SK-N-MC (cell line): ENCODE results near the gene GLS.
"Not testable (repeated sequence)": the region's sequence is repeated elsewhere in the genome, so short reads cannot be mapped to it uniquely, and the experiment has no call there.

Source experiments
- DNase-seq: peaks from one replicate; pipeline ENCODE4 v3.0.0-alpha.2; 2011; ENCODE audit warnings: low read depth, low spot score
- H3K27ac ChIP-seq: fragments of 200-600 bp; sonication (generic); 2 replicates; pipeline ENCODE4 v1.5.1; 2016; ENCODE audit warnings: mixed run types
- H3K36me3 ChIP-seq: fragments of 200-600 bp; sonication (generic); 2 replicates; pipeline ENCODE4 v1.6.1; 2017; ENCODE audit warnings: antibody characterized with exemption, low read length, mixed read lengths; ENCODE audit not compliant: insufficient read depth
- H3K4me3 ChIP-seq: fragments of 200-600 bp; sonication (generic); 2 replicates; pipeline ENCODE4 v1.5.1; 2016
- H3K9ac ChIP-seq: fragments of 200-600 bp; sonication (generic); 2 replicates; pipeline ENCODE4 v1.8.0; 2017; ENCODE audit warnings: mixed run types, mixed read lengths; ENCODE audit not compliant: insufficient read length
- H3K9me3 ChIP-seq: fragments of 200-600 bp; sonication (generic); 2 replicates; pipeline ENCODE4 v1.6.1; 2017; ENCODE audit warnings: low read depth, mild to moderate bottlenecking, antibody characterized with exemption, low read length, moderate library complexity, mixed read lengths
- EZH2 ChIP-seq: fragments of 200-600 bp; sonication (generic); IDR thresholded peaks from one replicate; pipeline ENCODE4 v1.6.1; 2017; ENCODE audit warnings: antibody characterized with exemption
- FOXP2 ChIP-seq: optimal IDR thresholded peaks from 2 replicates; pipeline ENCODE3; 2011; ENCODE audit warnings: mild to moderate bottlenecking, moderate library complexity; ENCODE audit not compliant: insufficient read depth; ENCODE audit errors: extremely low read length, control extremely low read depth
- POLR2AphosphoS5 ChIP-seq: IDR thresholded peaks from 2 replicates; pipeline ENCODE4 v1.6.1; 2012; ENCODE audit warnings: mild to moderate bottlenecking, low read depth, low read length, borderline replicate concordance

Gene GLS

GRCh38 chr2:190879474-190880377 lies 895 bp upstream of the GLS start:
- TF ChIP-seq FOXP2 (no peak), POLR2AphosphoS5 (no peak), EZH2 (no peak)
- no peaks in the 10 kb centered on the region; the same call in 1 of the 2 replicates for H3K36me3 ChIP-seq
- H3K4me3 ChIP-seq = peak overlapping the region; percentile 99
- H3K9ac ChIP-seq = peak overlapping the region; percentile 72
- no peak overlapping the region for H3K27ac ChIP-seq
- DNase-seq = no peak
- H3K9me3 ChIP-seq = no peaks in the 10 kb centered on the region

- no peak for TF ChIP-seq EZH2
- no peak for TF ChIP-seq POLR2AphosphoS5
- no peak for TF ChIP-seq FOXP2
- no peak for DNase-seq
Measured at GRCh38 chr2:190881084-190881597, 520 bp downstream of the GLS start.

GRCh38 chr2:190881598-190882410 lies 1.2 kb downstream of the GLS start:
- Histone ChIP-seq H3K36me3 (no peaks in the 10 kb centered on the region; the same call in 1 of the 2 replicates), H3K9ac (peak overlapping the region; percentile 80), H3K9me3 (no peaks in the 10 kb centered on the region), H3K27ac (peak overlapping the region; percentile 54; the same call in 1 of the 2 replicates), H3K4me3 (peak overlapping the region; percentile 99)
- no peak for TF ChIP-seq FOXP2
- peak; percentile 18; the same call in 1 of the 2 replicates for TF ChIP-seq POLR2AphosphoS5
- no peak for DNase-seq

More at GRCh38 chr2:190881084-190881597, 520 bp downstream of the GLS start:
- Histone ChIP-seq H3K4me3 (peak overlapping the region; percentile 99), H3K9ac (peak overlapping the region; percentile 80), H3K36me3 (no peaks in the 10 kb centered on the region; the same call in 1 of the 2 replicates), H3K9me3 (no peaks in the 10 kb centered on the region), H3K27ac (peak overlapping the region; percentile 54; the same call in 1 of the 2 replicates)

- H3K9me3 ChIP-seq = no peaks in the 10 kb centered on the region
- TF ChIP-seq POLR2AphosphoS5 = no peak
- TF ChIP-seq FOXP2 = no peak
- no peak for TF ChIP-seq EZH2
- DNase-seq = no peak
- peak overlapping the region; percentile 80 for H3K9ac ChIP-seq
- peak overlapping the region; percentile 99 for H3K4me3 ChIP-seq
- H3K27ac ChIP-seq = peak overlapping the region; percentile 42; the same call in 1 of the 2 replicates
- no peaks in the 10 kb centered on the region; the same call in 1 of the 2 replicates for H3K36me3 ChIP-seq
Measured at GRCh38 chr2:190882411-190882766, 1.8 kb downstream of the GLS start.

- peak overlapping the region; percentile 99 for H3K4me3 ChIP-seq
- no peaks in the 10 kb centered on the region for H3K9me3 ChIP-seq
- no peaks in the 10 kb centered on the region; the same call in 1 of the 2 replicates for H3K36me3 ChIP-seq
- peak overlapping the region; percentile 80 for H3K9ac ChIP-seq
- no peak for DNase-seq
- peak overlapping the region; percentile 42; the same call in 1 of the 2 replicates for H3K27ac ChIP-seq
- TF ChIP-seq EZH2 (no peak), FOXP2 (no peak), POLR2AphosphoS5 (no peak)
Measured at GRCh38 chr2:190882856-190883582, 2.4 kb downstream of the GLS start.

- H3K36me3 ChIP-seq, DNase-seq, H3K9ac ChIP-seq, H3K9me3 ChIP-seq, H3K27ac ChIP-seq, H3K4me3 ChIP-seq: not testable (repeated sequence)
Measured at GRCh38 chr2:190885844-190886243, 5.2 kb downstream of the GLS start.

- Histone ChIP-seq H3K36me3 (peaks cover 7% of the 10 kb centered on the region; the same call in 1 of the 2 replicates), H3K9me3 (no peaks in the 10 kb centered on the region), H3K4me3 (no peak overlapping the region), H3K9ac (no peak overlapping the region), H3K27ac (no peak overlapping the region; the same call in 1 of the 2 replicates)
- TF ChIP-seq POLR2AphosphoS5 = no peak
- TF ChIP-seq EZH2 = no peak
- TF ChIP-seq FOXP2 = no peak
- DNase-seq = no peak
Measured at GRCh38 chr2:190887089-190887488, 6.5 kb downstream of the GLS start.

GRCh38 chr2:190888449-190888848 lies 7.8 kb downstream of the GLS start:
- Histone ChIP-seq H3K9ac (no peak overlapping the region), H3K4me3 (peak overlapping the region; percentile 27; the same call in 1 of the 2 replicates), H3K9me3 (no peaks in the 10 kb centered on the region), H3K27ac (peak overlapping the region; percentile 76; the same call in 1 of the 2 replicates), H3K36me3 (peaks cover 7% of the 10 kb centered on the region; the same call in 1 of the 2 replicates)
- DNase-seq = no peak
- TF ChIP-seq FOXP2 = no peak
- TF ChIP-seq EZH2 = no peak
- TF ChIP-seq POLR2AphosphoS5 = no peak
